ENCODE measurements around the gene CCDC142.

- no peak for TF ChIP-seq CTCF (IDR thresholded peaks at IDR 0.05)
- no peak for TF ChIP-seq POLR2A (IDR thresholded peaks at IDR 0.05)
Measured at GRCh38 chr2:74428675-74429074, 54.1 kb downstream of the CCDC142 start.

Measured in Peyer's patch (tissue), 4 donors.